Left lung (tissue), 10 donors: ENCODE data around the gene KLF5. TPM values are rescaled to one million over a fixed set of nuclear protein-coding genes. Genes with fewer than 3 reads are reported as not detected.

Experiments
- ATAC-seq: fragments of 200-7000 bp; cut with Tn5 transposase; one replicate; pipeline ENCODE4 v1.9.1; 2020; ENCODE audit warnings: moderate library complexity
- DNase-seq, 4 donors: peaks; one replicate each; pipeline ENCODE4 v3.0.0-alpha.2; 2013 to 2020
- H3K27ac ChIP-seq, 2 donors: fragments of 200-600 bp; sonication (generic) in 1 of 2; one replicate each; pipeline versions ENCODE4 v1.5.0 to v1.8.0; 2020 to 2021
- H3K27me3 ChIP-seq, 2 donors: fragments of 200-600 bp; sonication (generic) in 1 of 2; one replicate each; pipeline versions ENCODE4 v1.5.0 to v1.8.0; 2020 to 2021
- H3K36me3 ChIP-seq, 2 donors: fragments of 200-600 bp; sonication (generic) in 1 of 2; one replicate each; pipeline versions ENCODE4 v1.5.0 to v1.8.0; 2020 to 2021
- H3K4me1 ChIP-seq, 2 donors: fragments of 200-600 bp; one replicate each; pipeline ENCODE4 v1.8.0; 2021
- H3K4me3 ChIP-seq, 2 donors: fragments of 200-600 bp; sonication (generic) in 1 of 2; one replicate each; pipeline versions ENCODE4 v1.5.0 to v1.8.0; 2020 to 2021; ENCODE audit warnings: mild to moderate bottlenecking in 1 of 2
- H3K9me3 ChIP-seq, 2 donors: fragments of 200-600 bp; sonication (generic) in 1 of 2; one replicate each; pipeline versions ENCODE4 v1.5.0 to v1.8.0; 2020 to 2021
- CTCF ChIP-seq, 2 donors: fragments of 200-600 bp; sonication (generic) in 1 of 2; IDR thresholded peaks; one replicate each; pipeline versions ENCODE4 v1.5.0 to v1.8.0; 2021; ENCODE audit warnings: antibody characterized with exemption in 2 of 2
- intact Hi-C, 2 donors: fragments of 100-400 bp; cut with DNase I; formaldehyde crosslinking; loops; one replicate each; pipeline versions ENCODE4 v1.11.2 to v1.14.2; 2022
- polyA plus RNA-seq, 6 donors: library from polyadenylated mRNA; unstranded; fragments of 120-200 nt; gene quantifications; one replicate each; pipeline ENCODE4 v1.2.1, GENCODE V29; 2013; ENCODE audit not compliant: insufficient read length in 6 of 6
- total RNA-seq, 2 donors: library from RNA; stranded (reverse); fragmentation: NEBNext Ultra II Directional; extraction: Animal tissue kit (Norgen Biotek cat#: 25700); gene quantifications; one replicate each; pipeline ENCODE4 v1.2.1, GENCODE V29; 2021
- donor health status: DM: no; HTN: yes; CAD: no.
- donor health status: DM: no; HTN: no; CAD: no.

The KLF5 gene
- total and polyA plus RNA-seq, 8 donors, result 17.8 to 52.9 (median 23.5) TPM

GRCh38 chr13:73109288-73109899, 50.6 kb downstream of the KLF5 start:
- Histone ChIP-seq H3K9me3 (no peaks in the 10 kb centered on the region), H3K27ac (no peak overlapping the region), H3K36me3 (no peaks in the 10 kb centered on the region), H3K4me1 (no peaks in the 10 kb centered on the region), H3K27me3 (no peaks in the 10 kb centered on the region), H3K4me3 (no peak overlapping the region)
- ATAC-seq (no peak), DNase-seq (no peak)
- intact Hi-C loops, result no loop called here
- no peak for TF ChIP-seq CTCF (IDR thresholded peaks at IDR 0.05)

- DNase-seq (no peak), ATAC-seq (no peak)
- Histone ChIP-seq H3K4me3 (no peak overlapping the region), H3K36me3 (no peaks in the 10 kb centered on the region), H3K9me3 (no peaks in the 10 kb centered on the region), H3K27me3 (no peaks in the 10 kb centered on the region), H3K4me1 (no peaks in the 10 kb centered on the region), H3K27ac (no peak overlapping the region)
- intact Hi-C loops, result no loop called here
- TF ChIP-seq CTCF (IDR thresholded peaks at IDR 0.05), result no peak
Observed at GRCh38 chr13:73109969-73110368, 51.2 kb downstream of the KLF5 start.

GRCh38 chr13:73110814-73111213, 52.0 kb downstream of the KLF5 start:
- H3K9me3 ChIP-seq, result no peaks in the 10 kb centered on the region
- TF ChIP-seq CTCF (IDR thresholded peaks at IDR 0.05), result no peak
- H3K4me1 ChIP-seq, result no peaks in the 10 kb centered on the region
- ATAC-seq (no peak), DNase-seq (no peak)
- no peak overlapping the region for H3K4me3 ChIP-seq
- no peaks in the 10 kb centered on the region for H3K27me3 ChIP-seq
- intact Hi-C loops, result no loop called here
- no peaks in the 10 kb centered on the region for H3K36me3 ChIP-seq
- H3K27ac ChIP-seq, result no peak overlapping the region

DNA sequence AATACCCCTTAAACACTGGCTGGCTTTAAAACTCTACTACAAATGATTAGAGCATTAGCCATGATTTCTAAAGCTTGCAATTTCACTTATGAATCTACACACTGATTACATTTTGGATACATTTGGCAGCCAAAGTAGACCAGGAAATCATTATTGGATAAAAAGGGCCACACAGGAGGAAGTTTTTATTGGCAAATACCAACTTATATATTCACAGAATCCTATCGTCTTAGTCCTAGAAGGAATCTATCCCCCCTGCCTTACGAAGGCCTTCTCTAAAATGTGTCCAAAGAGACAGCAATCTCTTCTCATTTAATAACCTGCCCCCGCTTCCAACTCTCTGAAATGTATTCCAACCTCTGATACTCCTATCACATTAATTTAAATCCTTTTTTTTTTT, 52.5 kb downstream of the KLF5 start:
- intact Hi-C loops, result no loop called here
- H3K9me3 ChIP-seq, result no peaks in the 10 kb centered on the region
- no peak for ATAC-seq
- no peak overlapping the region for H3K4me3 ChIP-seq
- H3K4me1 ChIP-seq, result no peaks in the 10 kb centered on the region
- H3K27ac ChIP-seq, result no peak overlapping the region
- no peak for DNase-seq
- H3K27me3 ChIP-seq, result no peaks in the 10 kb centered on the region
- H3K36me3 ChIP-seq, result no peaks in the 10 kb centered on the region
- no peak for TF ChIP-seq CTCF (IDR thresholded peaks at IDR 0.05)

DNA sequence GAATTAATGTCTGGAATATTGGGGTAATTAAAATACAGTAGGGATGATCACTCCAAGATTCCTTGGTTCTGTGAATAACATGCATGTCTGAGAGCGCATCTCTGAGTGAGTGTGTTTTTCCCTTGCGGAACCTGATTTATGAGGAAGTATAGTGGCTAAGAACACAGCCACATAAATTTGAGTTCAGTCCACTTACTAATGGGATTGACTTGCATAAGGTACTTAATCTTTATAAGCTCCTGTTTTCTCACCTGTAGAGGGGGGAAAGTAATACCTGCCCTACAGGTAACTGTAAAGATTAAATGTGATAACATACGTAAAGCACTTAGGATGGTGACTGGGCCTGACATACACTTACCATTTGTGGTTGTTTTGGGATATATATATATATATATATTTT, 60.8 kb downstream of the KLF5 start:
- Histone ChIP-seq H3K27me3 (no peaks in the 10 kb centered on the region), H3K36me3 (no peaks in the 10 kb centered on the region), H3K27ac (no peak overlapping the region), H3K4me3 (no peak overlapping the region), H3K9me3 (no peaks in the 10 kb centered on the region), H3K4me1 (no peaks in the 10 kb centered on the region)
- ATAC-seq, result no peak
- intact Hi-C loops, result no loop called here
- no peak for DNase-seq
- TF ChIP-seq CTCF (IDR thresholded peaks at IDR 0.05), result no peak
